ENCODE data around the gene ADAMTS16.

- TF ChIP-seq POLR2AphosphoS5 (IDR thresholded peaks at IDR 0.05), result no peak
- no peak for TF ChIP-seq CTCF (IDR thresholded peaks at IDR 0.05 in 8 of 11, conservative IDR thresholded peaks at IDR 0.05 in 3 of 11)
- TF ChIP-seq POLR2A (IDR thresholded peaks at IDR 0.05), result no peak
These were observed 124.6 kb downstream of the ADAMTS16 start for GRCh38 chr5:5264727-5265126.
